ENCODE measurements around the gene SERPINE1.

Gene SERPINE1

DNA sequence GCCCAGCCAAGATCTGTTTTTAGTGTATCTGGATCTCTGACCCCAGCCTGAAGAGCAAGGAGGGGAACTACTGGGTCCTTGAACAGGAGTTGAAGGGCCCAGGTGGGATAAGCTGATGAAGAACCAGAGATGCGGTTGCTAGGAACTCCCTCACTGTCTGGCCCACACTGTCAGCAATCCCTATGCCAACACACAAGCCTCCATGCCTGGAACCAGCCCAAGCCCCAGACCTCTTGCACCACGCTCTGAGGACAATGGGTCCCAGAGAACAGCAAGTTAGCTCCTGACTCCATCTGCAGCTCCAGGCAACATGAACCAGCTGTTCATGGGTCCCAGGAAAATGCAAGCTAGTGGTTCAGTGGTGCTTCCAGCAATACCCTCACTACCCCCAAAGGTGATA lies 50.7 kb downstream of the SERPINE1 start:
- no peak for DNase-seq (ENCODE audit: low read depth, low spot score)

DNA sequence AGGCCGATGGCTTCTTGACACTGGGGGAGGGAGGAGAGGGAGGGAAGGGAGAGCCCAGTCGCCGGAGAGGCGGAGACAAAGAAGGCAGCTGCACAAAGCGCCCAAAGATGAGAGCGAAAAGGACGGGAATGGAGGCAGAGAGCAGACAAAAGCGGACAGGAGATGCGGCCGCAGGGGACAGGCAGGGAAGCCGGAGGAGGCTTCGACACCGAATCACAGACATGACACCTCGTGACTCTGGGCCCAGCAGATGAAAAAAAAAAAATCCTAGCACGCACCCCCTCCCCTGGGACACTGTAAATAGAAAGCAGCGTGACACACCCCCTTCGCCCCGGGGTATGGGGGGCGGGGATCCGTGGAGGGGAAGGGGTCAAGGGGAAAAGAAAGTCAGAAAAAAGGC lies 52.2 kb downstream of the SERPINE1 start:
- no peak for DNase-seq (ENCODE audit: low read depth, low spot score)
- no peak overlapping the region for H3K4me3 ChIP-seq (ENCODE audit: low read length)

More for the DNA sequence above, 50.7 kb downstream of the SERPINE1 start:
- no peak overlapping the region for H3K4me3 ChIP-seq (ENCODE audit: low read length)

DNA sequence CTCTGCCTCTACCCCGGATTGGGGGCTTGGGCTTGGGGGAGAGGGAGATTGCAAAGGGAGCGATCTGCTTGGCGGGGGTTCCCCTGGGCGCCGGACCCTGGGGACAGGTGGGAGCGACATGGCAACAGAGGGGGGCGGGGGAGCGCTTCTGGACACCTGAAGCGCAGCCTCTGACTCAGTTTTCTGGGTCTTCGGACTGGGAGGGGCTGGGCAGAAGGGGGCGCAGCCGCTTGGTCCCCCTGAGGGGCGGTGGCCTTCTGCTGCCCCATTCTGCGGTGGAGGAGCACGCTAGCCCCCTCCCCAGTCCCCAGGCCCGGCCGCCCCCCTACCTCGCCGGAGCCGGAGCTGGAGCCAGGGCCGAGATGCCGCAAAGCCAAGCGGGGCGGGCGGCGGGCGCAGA lies 52.8 kb downstream of the SERPINE1 start:
- DNase-seq (ENCODE audit: low read depth, low spot score), result no peak
- no peak overlapping the region for H3K4me3 ChIP-seq (ENCODE audit: low read length)

DNA sequence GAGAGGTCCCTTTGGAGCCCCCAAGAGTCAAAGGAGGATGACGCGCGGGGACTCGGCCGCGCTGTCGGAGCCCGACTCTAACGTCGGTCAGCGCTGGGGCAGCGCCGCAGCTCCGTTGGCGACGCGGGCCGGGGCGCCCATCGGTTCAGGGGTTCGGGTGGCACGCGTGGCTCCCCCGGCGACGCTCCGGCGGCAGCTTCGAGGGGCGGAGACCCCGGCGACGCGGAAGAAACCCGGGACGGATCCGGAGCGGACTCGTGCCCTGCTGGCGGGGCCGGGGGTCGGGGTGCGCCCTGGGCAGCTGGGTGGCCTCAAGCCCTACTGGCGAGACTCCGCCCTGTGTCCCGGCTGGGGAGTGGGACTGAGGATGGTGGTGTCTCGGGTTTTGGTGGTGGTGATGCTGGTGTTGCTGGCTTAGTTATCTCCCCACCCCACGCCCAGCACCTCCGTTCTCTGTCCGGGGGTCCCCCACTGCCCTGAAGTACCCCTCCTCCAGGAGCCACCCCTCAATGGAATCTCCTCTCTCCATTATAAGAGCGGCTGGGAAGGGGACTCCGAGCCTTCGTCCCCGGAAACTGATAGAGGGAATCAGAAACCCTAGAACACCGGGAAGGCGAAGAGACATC lies 53.3 kb downstream of the SERPINE1 start, which contains the start of gene NAT16:
Gene NAT16 (minus strand): TSS at position 164 of the 626 bp plus-strand sequence. CDS start 5,486 bp downstream, outside the sequence.
- DNase-seq (ENCODE audit: low read depth, low spot score), result no peak
- no peak within 1 kb of the TSS for H3K4me3 ChIP-seq (ENCODE audit: low read length)

DNA sequence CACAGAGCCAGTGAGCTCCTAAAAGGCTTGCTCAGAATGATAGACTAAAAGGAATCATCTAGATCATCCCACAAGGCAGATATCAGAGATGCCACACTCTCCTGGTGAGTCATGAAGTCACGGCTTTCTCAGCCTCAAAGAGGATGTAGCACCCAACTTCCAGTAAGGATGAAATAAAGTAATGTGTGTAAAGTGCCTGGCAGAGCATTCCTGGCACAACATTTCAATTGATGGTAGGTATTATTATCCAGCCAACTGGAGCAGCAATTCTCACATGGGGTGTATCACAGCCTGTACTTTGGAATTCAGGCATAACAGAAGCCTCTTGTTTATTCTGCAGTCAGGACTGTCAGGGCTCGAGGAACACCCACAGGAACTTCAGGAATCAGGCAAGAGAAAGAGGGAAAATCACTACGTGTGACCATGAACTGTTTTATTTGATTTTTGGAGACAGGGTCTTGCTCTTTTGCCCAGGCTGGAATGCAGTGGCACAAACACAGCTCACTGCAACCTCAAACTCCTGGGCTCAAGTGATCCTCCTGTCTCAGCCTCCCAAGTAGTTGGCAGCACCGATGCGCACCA lies 58.4 kb downstream of the SERPINE1 start:
- DNase-seq (ENCODE audit: low read depth, low spot score), result no peak
- H3K4me3 ChIP-seq (ENCODE audit: low read length), result no peak overlapping the region

DNA sequence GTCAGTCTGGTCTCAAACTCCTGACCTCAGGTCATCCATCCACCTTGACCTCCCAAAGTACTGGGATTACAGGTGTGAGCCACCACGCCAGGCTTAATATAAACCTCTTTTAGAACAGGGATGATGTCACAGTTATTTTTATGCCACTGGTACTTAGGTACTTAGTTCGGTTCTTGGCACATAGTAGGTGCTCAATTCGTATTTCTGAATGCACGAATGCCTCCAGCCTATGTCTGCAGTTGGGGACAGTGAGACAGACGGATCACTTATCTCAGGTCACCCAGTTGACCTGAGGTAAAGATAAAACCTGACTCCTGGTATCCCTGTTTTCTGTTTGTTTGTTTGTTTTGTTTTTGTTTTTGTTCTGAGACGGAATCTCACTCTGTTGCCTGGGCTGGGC lies 59.3 kb downstream of the SERPINE1 start:
- DNase-seq (ENCODE audit: low read depth, low spot score), result no peak

DNA sequence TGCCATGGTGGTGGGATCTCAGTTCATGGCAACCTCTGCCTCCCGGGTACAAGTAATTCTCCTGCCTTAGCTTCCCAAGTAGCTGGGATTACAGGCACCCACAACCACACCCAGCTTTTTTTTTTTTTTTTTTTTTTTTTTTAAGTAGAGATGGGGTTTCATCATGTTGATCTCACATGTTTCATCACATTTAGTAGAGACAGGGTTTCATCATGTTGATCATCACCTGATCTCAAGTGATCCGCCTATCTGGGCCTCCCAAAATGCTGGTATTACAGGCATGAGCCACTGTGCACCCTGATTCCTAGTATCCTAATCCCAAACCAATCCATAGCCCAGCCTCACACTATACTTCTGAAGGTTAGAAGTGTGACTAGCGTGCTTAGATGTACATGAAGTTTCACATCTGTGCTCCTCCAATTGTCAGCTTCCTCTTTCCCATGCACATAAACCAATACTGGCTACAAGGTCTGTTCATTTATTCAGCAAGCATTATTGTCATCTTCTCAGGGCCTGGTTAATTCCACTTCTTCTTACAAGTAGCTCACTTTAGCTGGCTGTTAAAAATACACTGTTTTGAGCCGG lies 60.0 kb downstream of the SERPINE1 start:
- no peak for DNase-seq (ENCODE audit: low read depth, low spot score)
- H3K4me3 ChIP-seq (ENCODE audit: low read length), result no peak overlapping the region

More for the DNA sequence above, 59.3 kb downstream of the SERPINE1 start:
- H3K4me3 ChIP-seq (ENCODE audit: low read length), result no peak overlapping the region
